ENCODE data around the gene TMEM163.

DNA sequence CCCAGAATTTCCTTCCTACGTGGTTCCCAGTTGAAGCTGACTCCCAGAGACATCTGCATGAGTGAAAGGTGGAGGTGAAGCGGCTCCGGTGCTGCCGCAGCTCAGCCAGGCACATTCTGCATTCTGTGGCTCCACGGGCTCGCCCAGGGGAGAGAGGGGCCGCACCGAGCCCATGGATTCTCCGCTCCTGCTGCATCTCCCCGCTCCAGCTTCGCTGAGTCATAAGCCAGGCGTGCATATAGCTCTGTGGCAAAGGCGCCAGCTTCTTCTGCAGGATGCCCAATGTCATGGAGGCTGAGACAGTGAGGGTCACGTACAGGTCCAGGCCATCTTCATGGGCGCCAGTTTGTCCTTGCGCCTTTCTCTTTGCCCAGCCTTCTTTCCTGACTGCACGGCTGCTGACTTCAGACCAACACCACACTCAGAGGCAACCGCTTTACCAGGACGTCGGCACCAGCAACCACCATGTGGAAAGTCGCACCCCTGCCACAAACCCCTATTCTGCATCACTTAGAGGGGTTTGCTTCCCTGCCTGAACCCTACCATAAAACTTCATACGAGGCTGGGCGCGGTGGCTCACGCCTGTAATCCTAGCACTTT lies 249.2 kb downstream of the TMEM163 start:
- TF ChIP-seq, protein P1, sequence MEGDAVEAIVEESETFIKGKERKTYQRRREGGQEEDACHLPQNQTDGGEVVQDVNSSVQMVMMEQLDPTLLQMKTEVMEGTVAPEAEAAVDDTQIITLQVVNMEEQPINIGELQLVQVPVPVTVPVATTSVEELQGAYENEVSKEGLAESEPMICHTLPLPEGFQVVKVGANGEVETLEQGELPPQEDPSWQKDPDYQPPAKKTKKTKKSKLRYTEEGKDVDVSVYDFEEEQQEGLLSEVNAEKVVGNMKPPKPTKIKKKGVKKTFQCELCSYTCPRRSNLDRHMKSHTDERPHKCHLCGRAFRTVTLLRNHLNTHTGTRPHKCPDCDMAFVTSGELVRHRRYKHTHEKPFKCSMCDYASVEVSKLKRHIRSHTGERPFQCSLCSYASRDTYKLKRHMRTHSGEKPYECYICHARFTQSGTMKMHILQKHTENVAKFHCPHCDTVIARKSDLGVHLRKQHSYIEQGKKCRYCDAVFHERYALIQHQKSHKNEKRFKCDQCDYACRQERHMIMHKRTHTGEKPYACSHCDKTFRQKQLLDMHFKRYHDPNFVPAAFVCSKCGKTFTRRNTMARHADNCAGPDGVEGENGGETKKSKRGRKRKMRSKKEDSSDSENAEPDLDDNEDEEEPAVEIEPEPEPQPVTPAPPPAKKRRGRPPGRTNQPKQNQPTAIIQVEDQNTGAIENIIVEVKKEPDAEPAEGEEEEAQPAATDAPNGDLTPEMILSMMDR (conservative IDR thresholded peaks at IDR 0.05; ENCODE audit: low read length), result no peak
- TF ChIP-seq EZH2phosphoT487 (IDR thresholded peaks at IDR 0.05; ENCODE audit: borderline replicate concordance, low read depth, low read length), result no peak

Data from OCI-LY7 (cell line).